Sigmoid colon (tissue), 7 donors: ENCODE results near the gene ZNF253. TPM values are rescaled to one million over a fixed set of nuclear protein-coding genes. Genes with fewer than 3 reads are reported as not detected.
A peak's percentile ranks its signal among the peaks of the same experiment; 100 is the strongest.

ENCODE experiments used
- DNase-seq: peaks from one replicate; pipeline ENCODE4 v3.0.0-alpha.2; 2019
- H3K27ac ChIP-seq, 4 donors: fragments of 200-600 bp; sonication (generic); one replicate each; pipeline ENCODE4 v1.5.1; 2016 to 2019; ENCODE audit warnings: mild to moderate bottlenecking in 1 of 4
- H3K27me3 ChIP-seq, 3 donors: fragments of 200-600 bp; sonication (generic); one replicate each; pipeline ENCODE4 v1.5.1; 2019; ENCODE audit warnings: mild to moderate bottlenecking in 1 of 3
- H3K36me3 ChIP-seq, 4 donors: fragments of 200-600 bp; sonication (generic); one replicate each; pipeline ENCODE4 v1.5.1; 2016 to 2019
- H3K4me1 ChIP-seq, 4 donors: fragments of 200-600 bp; sonication (generic); one replicate each; pipeline ENCODE4 v1.5.1; 2017 to 2019
- H3K4me3 ChIP-seq, 4 donors: fragments of 200-600 bp; sonication (generic); one replicate each; pipeline ENCODE4 v1.5.1; 2017 to 2019; ENCODE audit warnings: mild to moderate bottlenecking in 2 of 4, moderate library complexity in 1 of 4
- H3K9me3 ChIP-seq, 4 donors: fragments of 200-600 bp in 3 of 4; sonication (generic) in 3 of 4; one replicate each; pipeline versions ENCODE4 v1.5.1 to v1.6.1; 2013 to 2019
- CTCF ChIP-seq, 4 experiments: fragments of 450-650 bp in 3 of 4; fragments of 200-600 bp in 1 of 4; IDR thresholded peaks; one replicate each; pipeline ENCODE4 v1.5.1; 2016 to 2019; ENCODE audit warnings: antibody characterized with exemption in 4 of 4, mild to moderate bottlenecking in 3 of 4, moderate library complexity in 2 of 4
- EP300 ChIP-seq, 4 donors: sonication (generic); formaldehyde crosslinking; IDR thresholded peaks; one replicate each; pipeline ENCODE4 v1.6.1; 2017; ENCODE audit warnings: antibody characterized with exemption in 4 of 4
- POLR2A ChIP-seq, 2 donors: fragments of 450-650 bp; IDR thresholded peaks; one replicate each; pipeline ENCODE4 v1.6.1; 2016; ENCODE audit warnings: antibody characterized with exemption in 2 of 2, mild to moderate bottlenecking in 2 of 2, moderate library complexity in 2 of 2
- POLR2AphosphoS5 ChIP-seq, 4 donors: sonication (generic); formaldehyde crosslinking; IDR thresholded peaks; one replicate each; pipeline ENCODE4 v1.6.1; 2017; ENCODE audit warnings: antibody characterized with exemption in 4 of 4
- WGBS, 2 donors: extraction: QIAGEN DNeasy Blood & Tissue Kit; methylation state at CpG; one replicate each; pipeline ENCODE4 v1.1.7; 2013; 5-methylcytosine and 5-hydroxymethylcytosine counted together
- intact Hi-C: fragments of 100-400 bp; cut with DNase I; formaldehyde crosslinking; loops from one replicate; pipeline ENCODE4 v1.15.1; 2023
- polyA plus RNA-seq, 3 donors: library from polyadenylated mRNA; stranded (reverse); fragments of 200-250 nt; gene quantifications; one replicate each; pipeline ENCODE4 v1.2.3, GENCODE V29; 2013
- total RNA-seq, 4 donors: library from RNA; depleted of rRNA; stranded (reverse); fragments of >200 nt; gene quantifications; one replicate each; pipeline ENCODE4 v1.1.0, GENCODE V29; 2016
- donor health status: healthy with polysubstance abuse.
- donor health status: Bipolar disorder and iron deficiency.
- donor health status: healthy.

The ZNF253 gene
- total RNA-seq (10 to 100 TPM in 1 of 4 donors, 1 to 10 TPM in 3; 2.4 to 11.6 (median 7.3) TPM), polyA plus RNA-seq (1 to 10 TPM; 2.4 to 5.5 (median 2.5) TPM)

- Histone ChIP-seq H3K27ac (peak within 1 kb of the TSS; percentile 89 to 96 (median 90)), H3K9me3 (no peaks in the 10 kb centered on the region)
- intact Hi-C loops: loop anchor here (1.0 to 10.0 kb wide), 3 partner anchors 45 to 131 kb away; partner anchors contain the start of genes ZNF14 and ZNF506
Observed at GRCh38 chr19:19865750-19866610, at the start of gene ZNF253. TSS of gene ZNF253 (plus strand) at chr19:19865882. CDS start at chr19:19865997, 115 bp downstream.

GRCh38 chr19:19816679-19817078 is 49.0 kb upstream of the ZNF253 start:
- WGBS, 2 donors: 90 to 91% methylated on average over 9 of the region's 9 CpGs
- H3K27me3 ChIP-seq: no peaks in the 10 kb centered on the region
- peaks cover 0 to 7% (median 0%) of the 10 kb centered on the region in 4 donors for H3K36me3 ChIP-seq
- no peak for TF ChIP-seq CTCF (IDR thresholded peaks at IDR 0.05)
- TF ChIP-seq POLR2AphosphoS5 (IDR thresholded peaks at IDR 0.05): no peak
- TF ChIP-seq EP300 (IDR thresholded peaks at IDR 0.05): no peak
- no peak for TF ChIP-seq POLR2A (IDR thresholded peaks at IDR 0.05)
- no peak overlapping the region for H3K27ac ChIP-seq
- intact Hi-C loops: no loop called here
- no peak overlapping the region for H3K4me3 ChIP-seq
- H3K4me1 ChIP-seq: peaks cover 0 to 25% (median 10%) of the 10 kb centered on the region in 4 donors
- DNase-seq: no peak
- H3K9me3 ChIP-seq: peaks cover 0 to 3% (median 0%) of the 10 kb centered on the region in 4 donors

More at GRCh38 chr19:19865750-19866610, at the start of gene ZNF253:
- DNase-seq: peak; percentile 98
- Histone ChIP-seq H3K4me3 (peak within 1 kb of the TSS; percentile 52 to 81 (median 71)), H3K4me1 (peaks cover 0 to 28% (median 20%) of the 10 kb centered on the region in 4 donors), H3K27me3 (peaks cover 0 to 1% (median 0%) of the 10 kb centered on the region in 3 donors), H3K36me3 (no peaks in the 10 kb centered on the region)
- TF ChIP-seq POLR2AphosphoS5 (IDR thresholded peaks at IDR 0.05) (peak; percentile 91 to 97 (median 95)), POLR2A (IDR thresholded peaks at IDR 0.05) (peak; percentile 83 to 88), EP300 (IDR thresholded peaks at IDR 0.05) (no peak)
- WGBS, 2 donors: 0% methylated on average over 43 of the region's 43 CpGs

GRCh38 chr19:19817357-19817756 is 48.3 kb upstream of the ZNF253 start:
- TF ChIP-seq EP300 (IDR thresholded peaks at IDR 0.05): no peak
- no peak for TF ChIP-seq POLR2AphosphoS5 (IDR thresholded peaks at IDR 0.05)
- no peak for TF ChIP-seq CTCF (IDR thresholded peaks at IDR 0.05)
- TF ChIP-seq POLR2A (IDR thresholded peaks at IDR 0.05): no peak
- intact Hi-C loops: no loop called here
- Histone ChIP-seq H3K27ac (no peak overlapping the region), H3K9me3 (no peaks in the 10 kb centered on the region), H3K4me3 (no peak overlapping the region), H3K27me3 (no peaks in the 10 kb centered on the region), H3K36me3 (peaks cover 0 to 7% (median 0%) of the 10 kb centered on the region in 4 donors), H3K4me1 (peaks cover 0 to 30% (median 12%) of the 10 kb centered on the region in 4 donors)
- no peak for DNase-seq
- WGBS, 2 donors: 76 to 93% methylated on average over 3 of the region's 3 CpGs

GRCh38 chr19:19820774-19821320 is 44.8 kb upstream of the ZNF253 start:
- peaks cover 0 to 30% (median 12%) of the 10 kb centered on the region in 4 donors for H3K4me1 ChIP-seq
- H3K36me3 ChIP-seq: peaks cover 0 to 7% (median 0%) of the 10 kb centered on the region in 4 donors
- DNase-seq: no peak
- intact Hi-C loops: loop anchor here (1.0 to 10.0 kb wide), 5 partner anchors 44 to 154 kb away; partner anchors contain the start of genes ZNF101, ZNF14, ZNF253 and ZNF93
- no peaks in the 10 kb centered on the region for H3K27me3 ChIP-seq
- peaks cover 0 to 14% (median 0%) of the 10 kb centered on the region in 4 donors for H3K9me3 ChIP-seq
- WGBS, 2 donors: 13 to 23% methylated on average over 17 of the region's 17 CpGs
- H3K4me3 ChIP-seq: peak overlapping the region; percentile 54 to 79 (median 76)
- H3K27ac ChIP-seq: peak overlapping the region; percentile 90 to 97 (median 92)
- TF ChIP-seq POLR2A (IDR thresholded peaks at IDR 0.05): no peak
- TF ChIP-seq POLR2AphosphoS5 (IDR thresholded peaks at IDR 0.05): no peak
- no peak for TF ChIP-seq CTCF (IDR thresholded peaks at IDR 0.05)
- no peak for TF ChIP-seq EP300 (IDR thresholded peaks at IDR 0.05)
